ENCODE measurements around the gene UBAP1L.
A peak's percentile ranks its signal among the peaks of the same experiment; 100 is the strongest.
"Not testable (repeated sequence)": the region's sequence is repeated elsewhere in the genome, so short reads cannot be mapped to it uniquely, and the experiment has no call there.

The UBAP1L gene

GRCh38 chr15:65049418-65049840 lies 65.6 kb downstream of the UBAP1L start:
- no peaks in the 10 kb centered on the region for H3K36me3 ChIP-seq (ENCODE audit: control insufficient read depth, insufficient read depth, low read length)
- no peaks in the 10 kb centered on the region for H3K27me3 ChIP-seq (ENCODE audit: control insufficient read depth, insufficient read depth, low read length, poor library complexity, severe bottlenecking)
- no peaks in the 10 kb centered on the region for H3K4me1 ChIP-seq (ENCODE audit: control insufficient read depth, insufficient read depth, low read length)
- H3K4me3 ChIP-seq (ENCODE audit: insufficient read depth, low read depth, low read length) = peak overlapping the region; percentile 8
- WGBS, 2 experiments = 11 to 12% methylated on average over 19 of the region's 19 CpGs
- H3K9me3 ChIP-seq (ENCODE audit: control insufficient read depth, low read length) = no peaks in the 10 kb centered on the region
- no peak overlapping the region for H3K27ac ChIP-seq (ENCODE audit: insufficient read depth, low read depth, low read length, poor library complexity, severe bottlenecking)

GRCh38 chr15:65048241-65048640 lies 66.8 kb downstream of the UBAP1L start:
- Histone ChIP-seq H3K4me1 (ENCODE audit: control insufficient read depth, insufficient read depth, low read length) (no peaks in the 10 kb centered on the region), H3K4me3 (ENCODE audit: insufficient read depth, low read depth, low read length) (no peak overlapping the region), H3K27ac (ENCODE audit: insufficient read depth, low read depth, low read length, poor library complexity, severe bottlenecking) (no peak overlapping the region), H3K9me3 (ENCODE audit: control insufficient read depth, low read length) (no peaks in the 10 kb centered on the region), H3K27me3 (ENCODE audit: control insufficient read depth, insufficient read depth, low read length, poor library complexity, severe bottlenecking) (no peaks in the 10 kb centered on the region), H3K36me3 (ENCODE audit: control insufficient read depth, insufficient read depth, low read length) (no peaks in the 10 kb centered on the region)
- WGBS, 2 experiments = 95 to 100% methylated on average over 2 of the region's 2 CpGs

- H3K4me1 ChIP-seq (ENCODE audit: control insufficient read depth, insufficient read depth, low read length) = no peaks in the 10 kb centered on the region
- no peaks in the 10 kb centered on the region for H3K27me3 ChIP-seq (ENCODE audit: control insufficient read depth, insufficient read depth, low read length, poor library complexity, severe bottlenecking)
- 82 to 83% methylated on average over 7 of the region's 7 CpGs for WGBS, 2 experiments
- no peaks in the 10 kb centered on the region for H3K9me3 ChIP-seq (ENCODE audit: control insufficient read depth, low read length)
- no peaks in the 10 kb centered on the region for H3K36me3 ChIP-seq (ENCODE audit: control insufficient read depth, insufficient read depth, low read length)
- no peak within 1 kb of the TSS for H3K27ac ChIP-seq (ENCODE audit: insufficient read depth, low read depth, low read length, poor library complexity, severe bottlenecking)
- no peak within 1 kb of the TSS for H3K4me3 ChIP-seq (ENCODE audit: insufficient read depth, low read depth, low read length)
These were observed 70.1 kb downstream of the UBAP1L start, which contains the start of gene SLC51B for GRCh38 chr15:65044724-65045481. Gene SLC51B, plus strand, starts transcription at chr15:65045387. Its CDS starts 4,618 bp downstream, at chr15:65050005.

GRCh38 chr15:65044218-65044617 lies 70.8 kb downstream of the UBAP1L start:
- H3K27ac ChIP-seq (ENCODE audit: insufficient read depth, low read depth, low read length, poor library complexity, severe bottlenecking); H3K36me3 ChIP-seq (ENCODE audit: control insufficient read depth, insufficient read depth, low read length); H3K27me3 ChIP-seq (ENCODE audit: control insufficient read depth, insufficient read depth, low read length, poor library complexity, severe bottlenecking); H3K9me3 ChIP-seq (ENCODE audit: control insufficient read depth, low read length); H3K4me3 ChIP-seq (ENCODE audit: insufficient read depth, low read depth, low read length); H3K4me1 ChIP-seq (ENCODE audit: control insufficient read depth, insufficient read depth, low read length): not testable (repeated sequence)
- 93 to 96% methylated on average over 5 of the region's 5 CpGs for WGBS, 2 experiments

- Histone ChIP-seq H3K4me1 (ENCODE audit: control insufficient read depth, insufficient read depth, low read length) (no peaks in the 10 kb centered on the region), H3K9me3 (ENCODE audit: control insufficient read depth, low read length) (no peaks in the 10 kb centered on the region), H3K4me3 (ENCODE audit: insufficient read depth, low read depth, low read length) (no peak overlapping the region), H3K27me3 (ENCODE audit: control insufficient read depth, insufficient read depth, low read length, poor library complexity, severe bottlenecking) (no peaks in the 10 kb centered on the region), H3K27ac (ENCODE audit: insufficient read depth, low read depth, low read length, poor library complexity, severe bottlenecking) (no peak overlapping the region), H3K36me3 (ENCODE audit: control insufficient read depth, insufficient read depth, low read length) (no peaks in the 10 kb centered on the region)
- 88 to 91% methylated on average over 4 of the region's 4 CpGs for WGBS, 2 experiments
These were observed 72.1 kb downstream of the UBAP1L start for GRCh38 chr15:65042776-65043327.

Data from ectodermal cell (in vitro differentiated cells).